Bronchial epithelial cell (primary cell): ENCODE results near the gene ACTA1. TPM values are rescaled to one million over a fixed set of nuclear protein-coding genes. Genes with fewer than 3 reads are reported as not detected.

Source experiments
- DNase-seq: peaks from one replicate; pipeline ENCODE4 v3.0.0-alpha.2; 2010; ENCODE audit warnings: low read depth
- FAIRE-seq: peaks from 2 replicates; lab custom pipeline; 2011; peaks lifted over from hg19 to GRCh38; lab: Jason Lieb, UNC
- H3K27me3 ChIP-seq: 2 replicates; pipeline ENCODE4 v1.5.1; 2011; ENCODE audit warnings: low read length; ENCODE audit not compliant: control insufficient read depth, insufficient read depth
- H3K36me3 ChIP-seq: 2 replicates; pipeline ENCODE4 v1.5.1; 2011; ENCODE audit warnings: low read length; ENCODE audit not compliant: control insufficient read depth, insufficient read depth
- H3K4me3 ChIP-seq: 2 replicates; pipeline ENCODE4 v1.5.1; 2011; ENCODE audit warnings: mild to moderate bottlenecking, low read depth, low read length, control low read depth
- total RNA-seq: library from RNA; depleted of rRNA; stranded (reverse); fragments of >200 nt; gene quantifications from 2 replicates; pipeline ENCODE4 v1.2.1, GENCODE V29; 2014
- TF ChIP-seq, protein P1 (sequence below): IDR thresholded peaks from 2 replicates; pipeline ENCODE4 v1.5.1; 2011; ENCODE audit warnings: mild to moderate bottlenecking, moderate library complexity, low read length, control low read depth, inconsistent platforms; ENCODE audit not compliant: insufficient read depth, severe bottlenecking

The ACTA1 gene
- total RNA-seq, 1 donor from 2014 or later, result not detected

DNA sequence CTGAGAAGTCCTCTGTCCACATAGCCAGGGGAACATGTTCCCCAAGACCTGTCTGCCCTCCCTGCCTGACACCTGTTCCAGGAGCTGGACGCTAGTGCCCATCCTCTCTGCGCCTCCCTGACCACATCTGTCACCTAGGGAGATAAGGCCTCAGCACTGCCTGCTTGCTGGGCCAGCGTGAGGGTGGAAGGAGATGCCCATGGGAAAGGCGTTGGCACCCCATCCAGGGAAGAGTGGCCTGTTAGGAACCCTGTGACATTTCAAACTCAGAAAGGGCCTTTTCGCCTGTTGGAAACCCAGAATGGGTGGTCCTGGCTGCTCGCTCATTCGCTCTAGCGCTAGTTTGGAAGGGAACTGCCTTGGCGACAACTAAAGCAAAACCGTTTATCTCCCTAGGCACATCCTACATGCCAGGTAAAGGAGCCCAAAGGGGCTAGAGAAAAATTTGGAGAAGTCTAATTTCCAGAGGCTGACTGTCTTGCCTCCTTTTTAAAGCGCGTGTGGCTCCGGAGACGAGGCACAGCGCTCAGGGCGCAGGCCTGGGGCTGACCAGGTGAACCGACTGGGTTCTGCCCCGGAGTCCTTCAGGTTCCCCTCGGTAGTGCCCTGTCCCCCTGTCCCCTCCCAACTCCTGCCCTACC lies 410 bp downstream of the ACTA1 start:
- DNase-seq (no peak), FAIRE-seq (no peak)
- peaks cover 50% of the 10 kb centered on the region for H3K27me3 ChIP-seq

DNA sequence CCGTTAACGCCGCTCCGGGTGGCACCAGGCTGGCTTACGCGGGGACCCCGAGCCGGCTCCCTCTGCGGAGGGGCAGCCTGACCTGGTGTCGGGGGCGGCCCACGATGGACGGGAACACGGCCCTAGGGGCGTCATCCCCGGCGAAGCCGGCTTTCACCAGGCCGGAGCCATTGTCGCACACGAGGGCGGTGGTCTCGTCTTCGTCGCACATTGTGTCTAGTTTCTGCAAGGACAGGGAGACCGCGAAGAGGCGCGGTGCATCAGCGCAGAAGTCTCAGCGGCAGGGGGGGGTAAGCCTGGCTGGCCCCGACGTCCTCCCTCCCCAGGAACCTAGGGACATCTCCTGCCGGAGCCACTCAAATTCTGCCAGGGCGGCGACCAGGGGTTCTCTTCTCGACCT lies 989 bp downstream of the ACTA1 start:
- FAIRE-seq, result no peak
- no peak overlapping the region for H3K4me3 ChIP-seq
- no peak for DNase-seq
- no peaks in the 10 kb centered on the region for H3K36me3 ChIP-seq
- TF ChIP-seq, protein P1, sequence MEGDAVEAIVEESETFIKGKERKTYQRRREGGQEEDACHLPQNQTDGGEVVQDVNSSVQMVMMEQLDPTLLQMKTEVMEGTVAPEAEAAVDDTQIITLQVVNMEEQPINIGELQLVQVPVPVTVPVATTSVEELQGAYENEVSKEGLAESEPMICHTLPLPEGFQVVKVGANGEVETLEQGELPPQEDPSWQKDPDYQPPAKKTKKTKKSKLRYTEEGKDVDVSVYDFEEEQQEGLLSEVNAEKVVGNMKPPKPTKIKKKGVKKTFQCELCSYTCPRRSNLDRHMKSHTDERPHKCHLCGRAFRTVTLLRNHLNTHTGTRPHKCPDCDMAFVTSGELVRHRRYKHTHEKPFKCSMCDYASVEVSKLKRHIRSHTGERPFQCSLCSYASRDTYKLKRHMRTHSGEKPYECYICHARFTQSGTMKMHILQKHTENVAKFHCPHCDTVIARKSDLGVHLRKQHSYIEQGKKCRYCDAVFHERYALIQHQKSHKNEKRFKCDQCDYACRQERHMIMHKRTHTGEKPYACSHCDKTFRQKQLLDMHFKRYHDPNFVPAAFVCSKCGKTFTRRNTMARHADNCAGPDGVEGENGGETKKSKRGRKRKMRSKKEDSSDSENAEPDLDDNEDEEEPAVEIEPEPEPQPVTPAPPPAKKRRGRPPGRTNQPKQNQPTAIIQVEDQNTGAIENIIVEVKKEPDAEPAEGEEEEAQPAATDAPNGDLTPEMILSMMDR, result no peak
- H3K27me3 ChIP-seq, result peaks cover 50% of the 10 kb centered on the region

More for the DNA sequence above, 410 bp downstream of the ACTA1 start:
- Histone ChIP-seq H3K36me3 (no peaks in the 10 kb centered on the region), H3K4me3 (no peak overlapping the region)
- TF ChIP-seq, protein P1, result no peak

DNA sequence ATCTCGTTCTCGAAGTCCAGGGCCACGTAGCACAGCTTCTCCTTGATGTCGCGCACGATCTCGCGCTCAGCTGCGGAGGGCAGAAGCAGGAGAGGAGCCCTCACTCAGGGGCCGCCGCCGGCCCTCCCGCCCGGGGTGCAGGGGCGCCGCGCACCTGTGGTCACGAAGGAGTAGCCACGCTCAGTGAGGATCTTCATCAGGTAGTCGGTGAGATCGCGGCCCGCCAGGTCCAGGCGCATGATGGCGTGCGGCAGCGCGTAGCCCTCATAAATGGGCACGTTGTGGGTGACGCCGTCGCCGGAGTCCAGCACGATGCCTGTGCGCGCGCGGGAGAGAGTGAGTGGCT lies 1.8 kb downstream of the ACTA1 start:
- TF ChIP-seq, protein P1, result no peak
- FAIRE-seq, result no peak
- DNase-seq, result no peak
- peaks cover 50% of the 10 kb centered on the region for H3K27me3 ChIP-seq
- H3K4me3 ChIP-seq, result no peak overlapping the region
- H3K36me3 ChIP-seq, result no peaks in the 10 kb centered on the region

DNA sequence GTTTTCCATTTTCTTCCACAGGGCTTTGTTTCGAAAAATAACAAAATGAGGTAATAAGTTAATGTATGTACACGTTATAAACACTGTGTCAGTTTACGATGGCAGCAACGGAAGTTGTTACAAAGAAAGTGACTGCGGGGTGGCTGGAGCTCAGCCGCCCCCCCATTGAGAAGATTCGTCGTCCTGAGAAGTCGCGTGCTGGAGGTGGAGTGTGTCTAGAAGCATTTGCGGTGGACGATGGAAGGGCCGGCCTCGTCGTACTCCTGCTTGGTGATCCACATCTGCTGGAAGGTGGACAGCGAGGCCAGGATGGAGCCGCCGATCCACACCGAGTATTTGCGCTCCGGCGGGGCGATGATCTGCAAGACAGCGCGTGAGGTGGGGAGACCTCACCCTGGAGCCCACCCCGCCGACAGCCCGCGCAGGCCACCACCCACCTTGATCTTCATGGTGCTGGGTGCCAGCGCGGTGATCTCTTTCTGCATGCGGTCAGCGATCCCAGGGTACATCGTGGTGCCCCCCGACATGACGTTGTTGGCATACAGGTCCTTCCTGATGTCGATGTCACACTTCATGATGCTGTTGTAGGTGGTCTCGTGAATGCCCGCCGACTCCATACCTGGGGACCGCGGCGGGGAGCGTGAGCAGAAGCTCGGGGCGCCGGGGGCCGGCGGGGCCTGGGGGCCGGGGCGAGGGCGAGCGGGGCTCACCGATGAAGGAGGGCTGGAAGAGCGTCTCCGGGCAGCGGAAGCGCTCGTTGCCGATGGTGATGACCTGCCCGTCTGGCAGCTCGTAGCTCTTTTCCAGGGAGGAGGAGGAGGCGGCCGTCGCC lies 2.4 kb downstream of the ACTA1 start:
- Histone ChIP-seq H3K4me3 (no peak overlapping the region), H3K36me3 (no peaks in the 10 kb centered on the region), H3K27me3 (peaks cover 50% of the 10 kb centered on the region)
- FAIRE-seq (no peak), DNase-seq (no peak)
- TF ChIP-seq, protein P1, result no peak

DNA sequence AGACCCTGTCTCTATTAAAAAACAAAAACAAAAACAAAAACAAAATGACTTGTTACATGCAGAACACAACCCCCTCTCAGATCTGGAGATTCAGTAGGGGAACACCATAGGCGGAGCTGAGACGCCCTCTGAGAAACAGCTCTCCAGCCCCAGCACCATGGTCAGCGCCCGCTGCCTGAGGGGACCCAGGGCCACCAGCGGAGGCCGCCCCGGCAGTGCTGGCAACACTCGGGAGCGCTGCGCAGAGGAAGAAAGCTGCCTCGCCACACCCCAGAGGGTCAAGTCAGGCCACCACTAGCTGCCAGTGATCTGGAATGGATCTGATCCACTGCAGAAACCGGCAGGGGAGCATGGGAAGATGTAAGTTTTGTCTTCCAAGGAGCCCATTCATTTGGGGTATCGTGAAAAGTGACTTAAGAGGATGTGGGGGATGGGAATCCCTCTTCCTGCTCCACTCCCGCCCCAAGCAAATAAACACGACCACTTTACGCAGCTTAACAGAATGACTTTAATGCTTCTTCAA lies 3.1 kb downstream of the ACTA1 start:
- TF ChIP-seq, protein P1, result no peak
- Histone ChIP-seq H3K27me3 (peaks cover 51% of the 10 kb centered on the region), H3K4me3 (no peak overlapping the region), H3K36me3 (no peaks in the 10 kb centered on the region)
- FAIRE-seq, result no peak
- DNase-seq, result no peak
